Immature natural killer cell (primary cell): ENCODE results near the gene SLC7A6. TPM values are rescaled to one million over a fixed set of nuclear protein-coding genes. Genes with fewer than 3 reads are reported as not detected.

Experiments
- DNase-seq, 3 donors: peaks; one replicate each; pipeline ENCODE4 v3.0.0; 2022; ENCODE audit warnings: mixed read lengths in 1 of 3
- H3K27ac Mint-ChIP-seq, 6 donors: one replicate each; pipeline ENCODE4 v1.8.0; 2020; ENCODE audit warnings: mixed read lengths in 6 of 6, mild to moderate bottlenecking in 5 of 6, inconsistent platforms in 4 of 6, moderate library complexity in 3 of 6
- H3K27me3 Mint-ChIP-seq, 3 donors: one replicate each; pipeline ENCODE4 v1.8.0; 2020 to 2021; ENCODE audit warnings: low read depth in 3 of 3, mild to moderate bottlenecking in 3 of 3, mixed read lengths in 3 of 3, moderate library complexity in 3 of 3, inconsistent platforms in 1 of 3
- H3K36me3 Mint-ChIP-seq, 3 donors: one replicate each; pipeline ENCODE4 v1.8.0; 2020; ENCODE audit warnings: mixed read lengths in 3 of 3, inconsistent platforms in 2 of 3, mild to moderate bottlenecking in 2 of 3
- H3K4me1 Mint-ChIP-seq, 2 donors: one replicate each; pipeline ENCODE4 v1.8.0; 2020; ENCODE audit warnings: inconsistent platforms in 2 of 2, mild to moderate bottlenecking in 2 of 2, mixed read lengths in 2 of 2, moderate library complexity in 1 of 2
- H3K4me3 Mint-ChIP-seq, 5 donors: one replicate each; pipeline ENCODE4 v1.8.0; 2020; ENCODE audit warnings: mild to moderate bottlenecking in 5 of 5, mixed read lengths in 5 of 5, inconsistent platforms in 3 of 5, moderate library complexity in 3 of 5
- H3K9me3 Mint-ChIP-seq, 6 donors: one replicate each; pipeline ENCODE4 v1.8.0; 2020; ENCODE audit warnings: mild to moderate bottlenecking in 6 of 6, mixed read lengths in 6 of 6, inconsistent platforms in 4 of 6, moderate library complexity in 3 of 6
- polyA plus RNA-seq, 3 donors: library from polyadenylated mRNA; unstranded; fragments of 300-500 nt; fragmentation: Illumina TruSeq; gene quantifications; one replicate each; pipeline ENCODE4 v1.2.3, GENCODE V29; 2021

The SLC7A6 gene
- polyA plus RNA-seq, 3 donors from 2014 or later: 1.9 to 12.8 (median 6.0) TPM

DNA sequence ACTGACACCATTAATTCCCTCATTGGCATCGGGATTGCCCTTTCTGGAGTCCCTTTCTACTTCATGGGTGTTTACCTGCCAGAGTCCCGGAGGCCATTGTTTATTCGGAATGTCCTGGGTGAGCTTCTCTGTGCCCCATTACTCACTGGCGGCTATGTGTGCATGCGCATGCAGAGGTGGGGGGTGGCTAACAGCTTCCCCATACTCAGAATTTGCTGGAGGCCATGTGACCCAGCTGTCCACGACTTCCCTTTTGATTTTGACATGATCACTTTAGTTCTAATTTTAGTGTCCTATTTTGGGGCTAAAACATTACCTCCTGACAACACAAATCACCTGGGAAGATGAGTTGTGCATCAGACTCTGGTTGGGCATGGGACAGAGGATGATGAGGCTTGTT, 32.4 kb downstream of the SLC7A6 start:
- Mint-ChIP-seq H3K27ac (peak overlapping the region in 2 of 6 donors; percentile 10 to 16), H3K4me3 (no peak overlapping the region), H3K36me3 (peaks cover 13 to 58% (median 31%) of the 10 kb centered on the region in 3 donors), H3K27me3 (no peaks in the 10 kb centered on the region), H3K4me1 (peaks cover 12 to 35% of the 10 kb centered on the region in 2 donors), H3K9me3 (no peaks in the 10 kb centered on the region)
- DNase-seq: no peak

DNA sequence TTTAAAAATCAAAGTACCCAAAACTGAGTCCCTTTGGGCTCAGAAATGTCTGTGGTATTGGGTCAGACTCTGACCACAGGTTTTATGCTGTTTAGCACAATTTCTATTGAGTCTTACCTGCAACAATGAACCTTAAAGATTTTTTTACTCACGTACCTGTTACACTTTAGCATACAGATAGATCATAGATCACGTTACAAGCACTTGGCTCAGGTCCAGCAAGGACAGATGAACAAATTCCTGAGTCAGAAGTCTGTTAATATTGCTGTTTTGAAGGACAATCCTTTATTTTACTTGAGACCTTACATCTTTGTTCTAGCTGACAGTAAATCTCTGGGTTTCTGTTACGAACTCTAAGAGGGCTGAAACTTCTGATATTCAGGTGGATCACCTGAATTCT, 33.6 kb downstream of the SLC7A6 start:
- Mint-ChIP-seq H3K27ac (peak overlapping the region in 3 of 6 donors; percentile 49 to 60 (median 53)), H3K4me1 (peaks cover 4 to 28% of the 10 kb centered on the region in 2 donors), H3K36me3 (peaks cover 16 to 65% (median 38%) of the 10 kb centered on the region in 3 donors)

DNA sequence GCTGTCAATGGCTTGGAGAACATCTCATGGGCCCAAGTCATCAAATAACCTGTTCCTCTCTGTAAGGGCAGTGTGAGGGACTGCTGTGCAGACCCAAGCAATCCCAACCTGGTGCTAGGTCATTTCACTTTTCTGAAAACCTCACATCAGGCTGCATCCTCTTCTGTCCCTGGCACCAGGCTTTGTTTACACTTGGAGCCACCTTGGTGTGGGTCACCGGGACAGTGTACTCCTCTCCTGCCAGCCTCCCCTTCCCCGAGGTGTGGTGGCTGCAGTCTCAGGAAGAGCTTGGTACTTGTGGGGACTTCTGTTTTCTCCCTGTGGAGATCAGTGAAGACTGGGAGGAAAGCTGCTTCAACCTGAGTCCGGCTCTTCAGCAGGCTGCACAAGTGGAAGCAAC, 34.0 kb downstream of the SLC7A6 start:
- Mint-ChIP-seq H3K4me3 (no peak overlapping the region), H3K27me3 (no peaks in the 10 kb centered on the region), H3K36me3 (peaks cover 16 to 65% (median 39%) of the 10 kb centered on the region in 3 donors), H3K9me3 (no peaks in the 10 kb centered on the region), H3K27ac (peak overlapping the region in 5 of 6 donors; percentile 13 to 34 (median 30)), H3K4me1 (peaks cover 3 to 24% of the 10 kb centered on the region in 2 donors)
- no peak for DNase-seq

More for the DNA sequence above, 33.6 kb downstream of the SLC7A6 start:
- no peak for DNase-seq
- H3K9me3 Mint-ChIP-seq: no peaks in the 10 kb centered on the region
- H3K4me3 Mint-ChIP-seq: no peak overlapping the region
- H3K27me3 Mint-ChIP-seq: no peaks in the 10 kb centered on the region

DNA sequence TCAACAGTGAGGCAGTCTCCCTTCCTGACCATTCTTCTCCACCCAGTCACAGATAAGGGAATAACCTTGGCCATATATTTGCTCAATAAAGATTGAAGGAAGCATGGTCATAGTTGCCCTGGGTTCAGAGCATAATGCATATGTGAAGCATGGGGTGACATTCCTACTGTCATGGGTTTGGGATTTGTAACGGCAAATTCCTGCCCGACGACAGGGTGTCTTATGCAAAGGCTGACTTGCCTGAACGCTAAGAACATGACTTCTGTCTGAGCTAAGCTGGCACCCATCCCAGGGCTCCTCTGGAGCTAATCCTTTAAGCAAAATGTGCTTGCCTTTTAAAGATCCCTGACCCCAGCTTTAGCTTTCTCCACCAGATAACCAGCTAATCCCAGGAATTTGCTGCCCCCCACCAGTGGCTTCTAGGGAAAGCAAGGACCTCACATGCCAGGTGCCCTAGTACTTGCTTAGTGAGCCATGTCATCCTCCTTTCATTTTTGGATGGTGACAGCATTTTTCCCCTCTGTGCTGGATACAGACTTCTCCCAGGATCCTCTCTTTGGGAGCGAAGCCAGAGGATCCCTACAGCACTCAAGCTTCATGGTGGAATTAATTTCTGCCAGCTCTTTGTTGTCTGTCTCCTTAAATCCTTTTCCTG, 34.7 kb downstream of the SLC7A6 start:
- H3K4me3 Mint-ChIP-seq: no peak overlapping the region
- H3K27ac Mint-ChIP-seq: peak overlapping the region in 4 of 6 donors; percentile 3 to 73 (median 46)
- no peaks in the 10 kb centered on the region for H3K27me3 Mint-ChIP-seq
- H3K4me1 Mint-ChIP-seq: peaks cover 3 to 23% of the 10 kb centered on the region in 2 donors
- H3K36me3 Mint-ChIP-seq: peaks cover 20 to 67% (median 44%) of the 10 kb centered on the region in 3 donors
- no peaks in the 10 kb centered on the region for H3K9me3 Mint-ChIP-seq
- no peak for DNase-seq

DNA sequence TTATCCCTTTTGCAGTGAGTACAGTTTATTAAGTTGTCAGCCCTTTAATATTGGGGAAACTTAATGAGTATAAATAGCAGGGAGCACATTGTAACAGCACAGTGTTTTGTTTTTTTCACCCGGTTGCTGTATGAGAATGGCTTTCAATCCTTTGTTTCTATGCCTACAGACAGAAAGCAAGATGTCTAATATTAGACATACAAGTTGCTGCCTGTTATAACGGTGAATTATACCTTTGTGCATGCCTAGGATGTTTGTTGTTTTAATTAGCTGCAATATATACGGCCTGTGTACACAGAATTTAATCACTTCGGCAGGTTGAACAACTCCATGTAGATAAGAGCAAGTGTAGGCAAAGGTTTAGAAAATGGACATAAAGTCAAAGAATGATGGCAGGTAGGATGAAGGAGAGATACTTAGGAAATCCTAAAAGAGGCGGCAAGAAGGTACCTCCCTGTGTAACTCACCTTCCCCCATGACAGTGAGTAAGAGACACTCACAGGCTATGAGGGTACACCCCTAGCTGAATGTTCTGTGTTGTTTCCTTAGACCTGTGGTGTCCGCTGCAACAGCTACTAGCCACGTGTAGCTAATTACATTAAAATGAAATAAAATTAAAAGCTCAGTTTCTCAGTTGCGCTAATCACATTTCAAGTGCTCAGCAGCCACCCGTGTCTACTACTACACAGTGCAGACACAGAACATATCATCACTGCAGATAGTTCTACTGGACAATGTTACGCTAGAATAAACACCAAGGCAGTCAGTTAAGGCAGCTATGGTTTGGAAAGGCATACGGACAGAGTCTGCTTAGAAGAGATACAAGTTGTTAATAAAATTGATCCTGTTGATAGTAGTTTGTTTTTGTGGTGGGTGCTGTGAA, 35.5 kb downstream of the SLC7A6 start:
- no peaks in the 10 kb centered on the region for H3K9me3 Mint-ChIP-seq
- DNase-seq: no peak
- H3K27ac Mint-ChIP-seq: peak overlapping the region in 3 of 6 donors; percentile 13 to 73 (median 26)
- no peaks in the 10 kb centered on the region for H3K27me3 Mint-ChIP-seq
- H3K4me3 Mint-ChIP-seq: no peak overlapping the region
- peaks cover 21 to 66% (median 41%) of the 10 kb centered on the region in 3 donors for H3K36me3 Mint-ChIP-seq
- H3K4me1 Mint-ChIP-seq: peaks cover 3 to 15% of the 10 kb centered on the region in 2 donors

DNA sequence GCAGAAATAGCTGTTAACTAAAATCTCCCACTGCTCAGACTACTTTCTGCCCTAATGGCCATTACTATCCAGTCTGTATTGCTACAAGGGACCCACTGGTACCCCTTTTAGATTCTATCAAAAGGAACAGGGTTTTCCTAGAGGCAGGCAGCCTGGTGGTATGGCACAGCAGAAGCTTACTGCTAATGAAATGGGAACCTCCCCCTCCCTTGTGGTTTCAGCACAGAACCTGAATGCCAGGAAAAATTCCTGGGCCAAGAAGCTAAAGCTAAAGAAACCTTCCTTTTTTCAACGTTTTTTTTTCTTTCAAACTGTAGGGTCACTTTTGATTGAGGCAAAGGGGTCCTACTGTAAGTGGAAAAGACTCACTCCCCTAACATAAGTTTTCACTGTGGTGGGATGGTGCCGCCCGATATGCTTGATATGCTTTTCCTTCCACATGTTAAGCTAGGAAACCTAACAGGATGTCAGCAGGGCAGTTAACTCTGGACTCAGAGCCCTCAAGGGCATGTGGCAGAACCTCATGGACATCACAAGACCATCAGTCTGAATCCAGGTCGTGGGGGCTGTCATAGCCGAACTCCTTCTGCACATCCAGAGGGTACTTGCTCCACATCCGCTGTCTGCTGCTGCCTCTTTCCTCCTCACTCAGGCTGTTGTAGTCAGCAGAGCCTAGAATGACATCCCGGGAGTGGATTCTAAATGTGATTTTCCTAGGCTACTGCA, 36.6 kb downstream of the SLC7A6 start:
- H3K36me3 Mint-ChIP-seq: peaks cover 21 to 61% (median 44%) of the 10 kb centered on the region in 3 donors

DNA sequence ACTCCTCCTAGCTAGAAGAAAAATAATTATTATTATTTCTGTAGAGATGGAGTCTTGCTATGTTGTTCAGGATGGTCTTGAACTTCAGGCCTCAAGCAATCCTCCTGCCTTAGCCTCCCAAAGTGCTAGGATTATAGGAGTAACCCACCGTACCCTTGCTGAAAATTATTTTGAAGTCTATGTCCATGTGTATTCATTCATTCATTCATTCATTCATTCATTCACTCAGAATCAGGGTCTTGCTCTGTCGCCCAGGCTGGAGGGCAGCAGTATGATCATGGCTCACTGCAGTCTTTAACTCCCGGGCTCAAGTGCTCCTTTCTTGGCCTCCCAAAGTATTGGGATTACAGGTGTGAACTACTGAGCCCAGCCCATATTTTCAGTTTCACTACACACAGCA, 42.3 kb downstream of the SLC7A6 start:
- Mint-ChIP-seq H3K36me3 (peaks cover 14 to 28% (median 25%) of the 10 kb centered on the region in 3 donors), H3K9me3 (no peaks in the 10 kb centered on the region), H3K4me3 (no peak overlapping the region), H3K4me1 (peaks cover 31 to 37% of the 10 kb centered on the region in 2 donors), H3K27me3 (peaks cover 0 to 6% (median 0%) of the 10 kb centered on the region in 3 donors), H3K27ac (no peak overlapping the region)
- DNase-seq: no peak

More for the DNA sequence above, 36.6 kb downstream of the SLC7A6 start:
- H3K4me3 Mint-ChIP-seq: no peak overlapping the region
- H3K27me3 Mint-ChIP-seq: no peaks in the 10 kb centered on the region
- no peak for DNase-seq
- H3K27ac Mint-ChIP-seq: peak overlapping the region in 2 of 6 donors; percentile 30 to 43
- no peaks in the 10 kb centered on the region for H3K9me3 Mint-ChIP-seq
- peaks cover 6 to 15% of the 10 kb centered on the region in 2 donors for H3K4me1 Mint-ChIP-seq

DNA sequence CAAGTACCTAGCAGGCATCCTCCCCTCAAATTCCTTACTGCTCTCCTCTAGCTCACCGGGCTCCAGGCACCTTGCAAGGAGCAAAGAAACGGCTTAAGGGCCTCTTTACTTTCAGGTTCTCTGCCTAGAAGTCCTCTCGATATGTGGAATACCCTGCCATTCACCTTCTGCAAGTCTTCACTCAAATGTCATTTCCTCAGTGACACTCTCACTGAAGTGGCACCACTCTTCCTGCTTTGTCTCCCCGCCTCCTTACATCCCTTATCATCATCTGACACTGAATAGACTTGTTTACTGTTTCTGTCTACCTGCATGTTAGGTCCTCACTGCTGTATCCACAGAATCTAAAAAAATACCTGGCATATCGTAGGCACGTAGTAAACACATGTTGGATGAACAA, 45.5 kb downstream of the SLC7A6 start:
- Mint-ChIP-seq H3K27me3 (peaks cover 0 to 6% (median 0%) of the 10 kb centered on the region in 3 donors), H3K4me3 (peak overlapping the region; percentile 98 to 99 (median 98)), H3K27ac (peak overlapping the region; percentile 90 to 99 (median 98)), H3K4me1 (peaks cover 40 to 53% of the 10 kb centered on the region in 2 donors), H3K36me3 (peaks cover 0 to 13% (median 8%) of the 10 kb centered on the region in 3 donors), H3K9me3 (no peaks in the 10 kb centered on the region)
- no peak for DNase-seq

DNA sequence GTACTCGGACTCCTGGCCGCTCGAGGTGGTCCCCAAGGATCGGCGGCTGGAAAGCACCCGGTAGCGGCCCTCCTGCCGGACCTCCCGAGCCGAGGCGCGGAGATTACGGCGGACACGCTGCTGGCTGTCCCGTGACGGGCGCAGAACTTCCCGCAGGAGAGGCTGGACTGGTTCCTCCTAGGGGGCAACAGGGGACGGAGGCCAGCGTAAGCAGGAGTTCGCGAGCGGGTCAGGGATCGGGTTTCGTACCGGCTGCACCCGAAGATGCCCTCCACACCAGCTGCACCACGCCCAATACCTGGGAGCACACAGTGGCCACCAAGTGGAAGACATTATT, 46.1 kb downstream of the SLC7A6 start:
- no peak for DNase-seq
- no peaks in the 10 kb centered on the region for H3K9me3 Mint-ChIP-seq

DNA sequence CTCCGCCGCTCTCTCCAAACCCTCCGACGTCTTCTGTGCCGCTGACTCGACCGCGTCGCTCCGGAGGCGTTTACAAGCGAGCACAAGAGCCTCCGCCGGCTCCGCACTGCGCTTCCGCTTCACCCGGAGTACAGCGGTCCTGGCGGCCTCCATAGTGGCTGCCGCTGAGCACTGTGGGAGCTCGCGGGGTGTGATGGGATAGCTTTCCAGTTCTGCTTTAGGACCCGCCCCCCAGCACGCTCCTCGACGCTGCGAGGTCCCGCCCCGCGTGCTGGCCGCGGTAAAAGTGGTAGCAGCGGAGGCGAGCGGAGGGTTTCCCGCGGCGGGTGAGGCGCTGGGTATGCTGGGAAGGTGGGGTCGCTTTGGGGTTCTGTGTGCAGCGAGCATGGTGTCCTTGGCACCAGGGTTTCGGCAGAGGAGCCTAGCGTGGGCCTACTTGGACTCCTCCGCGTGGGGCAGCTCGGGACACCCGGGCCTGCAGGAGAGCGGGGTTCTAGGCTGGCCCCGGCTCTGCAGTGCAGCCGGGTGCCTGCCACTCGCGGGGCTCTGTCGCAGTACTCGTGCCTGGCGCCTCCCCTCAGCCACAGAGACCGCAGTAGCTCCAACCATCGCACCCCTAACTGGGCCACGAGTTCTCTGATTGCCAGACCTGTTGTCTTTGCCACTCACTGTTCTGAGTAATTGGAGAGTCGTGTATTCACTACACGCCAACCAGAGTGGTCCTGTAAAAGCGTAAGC, 46.6 kb downstream of the SLC7A6 start, which contains the start of the genes PRMT7 and SLC7A6OS:
Gene PRMT7 (plus strand): TSS at position 246 of the 738 bp plus-strand sequence. CDS start 4,961 bp downstream, outside the sequence.
Gene SLC7A6OS (minus strand): TSS at position 173 of the 738 bp plus-strand sequence. CDS start 20 bp downstream, at position 153.
- peak; percentile 91 to 93 (median 91) for DNase-seq
- Mint-ChIP-seq H3K27me3 (peaks cover 0 to 6% (median 0%) of the 10 kb centered on the region in 3 donors), H3K9me3 (no peaks in the 10 kb centered on the region), H3K36me3 (peaks cover 0 to 11% (median 9%) of the 10 kb centered on the region in 3 donors), H3K4me3 (peak within 1 kb of the TSS; percentile 98 to 99 (median 98)), H3K27ac (peak within 1 kb of the TSS; percentile 90 to 99 (median 98)), H3K4me1 (peaks cover 41 to 49% of the 10 kb centered on the region in 2 donors)

More for the DNA sequence above, 46.1 kb downstream of the SLC7A6 start:
- Mint-ChIP-seq H3K27me3 (peaks cover 0 to 6% (median 0%) of the 10 kb centered on the region in 3 donors), H3K27ac (peak overlapping the region; percentile 90 to 99 (median 98)), H3K4me3 (peak overlapping the region; percentile 98 to 99 (median 98)), H3K36me3 (peaks cover 0 to 8% (median 5%) of the 10 kb centered on the region in 3 donors), H3K4me1 (peaks cover 38 to 49% of the 10 kb centered on the region in 2 donors)

DNA sequence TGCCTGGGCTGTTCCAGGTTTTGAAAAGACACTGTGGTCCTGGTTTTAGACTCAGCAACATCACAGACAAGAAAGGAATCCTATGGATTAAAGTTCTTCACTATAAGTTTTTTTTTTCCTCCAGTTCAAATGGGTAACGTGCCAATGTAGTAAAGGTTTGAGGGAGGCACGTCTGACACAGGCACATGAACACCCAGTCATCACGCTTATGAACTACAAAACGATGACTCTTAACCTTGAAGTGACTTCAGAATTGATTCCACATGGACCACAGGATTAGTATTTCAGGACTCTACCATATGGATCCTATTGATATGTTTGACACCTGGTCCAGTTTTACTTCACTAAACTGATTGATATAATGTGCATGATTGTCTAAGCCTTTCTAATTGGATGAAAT, 48.8 kb downstream of the SLC7A6 start:
- H3K36me3 Mint-ChIP-seq: peaks cover 0 to 17% (median 11%) of the 10 kb centered on the region in 3 donors

DNA sequence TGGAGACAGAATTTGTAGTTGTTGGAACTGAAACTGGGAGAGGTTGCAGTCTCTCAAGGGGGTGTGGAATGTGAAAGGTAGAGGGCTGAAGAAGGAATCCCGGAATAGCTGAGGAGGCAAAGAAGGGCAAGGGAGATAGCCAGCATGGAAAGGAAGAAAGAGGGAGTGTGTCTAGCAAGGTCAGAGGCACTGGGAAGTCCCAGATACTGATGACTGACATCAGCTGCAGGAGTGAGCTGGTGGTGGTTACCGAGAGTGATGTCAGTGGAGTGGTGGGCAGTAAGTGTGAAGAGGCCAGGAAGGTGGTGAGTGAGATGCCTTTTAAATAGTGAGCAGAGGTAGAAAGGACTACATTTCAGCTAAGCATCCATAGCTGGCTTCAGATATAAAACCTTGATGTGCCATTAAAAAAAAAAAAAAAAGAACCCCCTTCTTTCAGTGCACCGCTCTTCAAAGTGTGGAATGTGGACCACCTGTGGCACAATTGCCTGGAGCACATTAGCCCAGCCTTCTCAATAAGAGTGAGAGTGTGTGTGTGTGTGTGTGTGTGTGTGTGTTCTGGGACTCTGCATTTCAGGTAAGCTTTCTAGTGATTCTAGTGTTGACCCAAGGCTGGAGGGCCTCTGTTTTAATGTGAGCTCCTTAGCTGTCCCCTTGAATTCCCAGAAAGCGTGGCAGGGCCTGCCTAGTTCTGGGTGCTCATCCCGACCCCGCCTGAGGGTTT, 55.0 kb downstream of the SLC7A6 start:
- peak overlapping the region in 2 of 5 donors; percentile 28 to 34 for H3K4me3 Mint-ChIP-seq
- peaks cover 19 to 23% of the 10 kb centered on the region in 2 donors for H3K4me1 Mint-ChIP-seq
- DNase-seq: peak; percentile 49 to 53 (median 51)

More for the DNA sequence above, 48.8 kb downstream of the SLC7A6 start:
- Mint-ChIP-seq H3K4me1 (peaks cover 41 to 49% of the 10 kb centered on the region in 2 donors), H3K9me3 (no peaks in the 10 kb centered on the region), H3K4me3 (no peak overlapping the region), H3K27me3 (peaks cover 0 to 7% (median 0%) of the 10 kb centered on the region in 3 donors), H3K27ac (peak overlapping the region in 5 of 6 donors; percentile 1 to 74 (median 34))
- no peak for DNase-seq

More for the DNA sequence above, 55.0 kb downstream of the SLC7A6 start:
- Mint-ChIP-seq H3K27me3 (peaks cover 0 to 1% (median 0%) of the 10 kb centered on the region in 3 donors), H3K9me3 (no peaks in the 10 kb centered on the region), H3K36me3 (peaks cover 0 to 31% (median 11%) of the 10 kb centered on the region in 3 donors), H3K27ac (peak overlapping the region; percentile 48 to 96 (median 90))
